GM20000 (cell line): Measurements from ENCODE around the gene C16orf92.
A peak's percentile ranks its signal among the peaks of the same experiment; 100 is the strongest.
"Not testable (repeated sequence)": the region's sequence is repeated elsewhere in the genome, so short reads cannot be mapped to it uniquely, and the experiment has no call there.

Experiments used
- DNase-seq: peaks from one replicate; pipeline ENCODE4 v3.0.0; 2012; ENCODE audit warnings: low spot score
- CTCF ChIP-seq: IDR thresholded peaks from 2 replicates; pipeline ENCODE4 v1.5.1; 2012; ENCODE audit warnings: mild to moderate bottlenecking, control low read depth; ENCODE audit errors: extremely low read depth, missing control alignments

C16orf92 gene

GRCh38 chr16:30032083-30032819 is 9.3 kb downstream of the C16orf92 start:
- DNase-seq, result peak; percentile 86
- TF ChIP-seq CTCF, result peak; percentile 79

GRCh38 chr16:30033270-30033669 is 10.3 kb downstream of the C16orf92 start:
- no peak for DNase-seq
- no peak for TF ChIP-seq CTCF

- TF ChIP-seq CTCF, result no peak
- no peak for DNase-seq
Measured at GRCh38 chr16:30040221-30040620, 17.2 kb downstream of the C16orf92 start.

GRCh38 chr16:30040690-30041089 is 17.7 kb downstream of the C16orf92 start:
- not testable (repeated sequence) for DNase-seq

GRCh38 chr16:30041841-30042240 is 18.8 kb downstream of the C16orf92 start:
- no peak for TF ChIP-seq CTCF
- no peak for DNase-seq

- TF ChIP-seq CTCF, result no peak
- no peak for DNase-seq
Measured at GRCh38 chr16:30046178-30046577, 23.2 kb downstream of the C16orf92 start.

GRCh38 chr16:30046588-30046987 is 23.6 kb downstream of the C16orf92 start:
- TF ChIP-seq CTCF, result no peak
- no peak for DNase-seq

- TF ChIP-seq CTCF, result no peak
- no peak for DNase-seq
Measured at GRCh38 chr16:30049871-30050270, 26.9 kb downstream of the C16orf92 start.
